Activated B cell treated with CpG ODN at 0.5 μM for 24 hours (primary cell): ENCODE measurements around the gene KLHL29. TPM values are rescaled to one million over a fixed set of nuclear protein-coding genes. Genes with fewer than 3 reads are reported as not detected.

Experiments
- ATAC-seq: fragments of 200-7000 bp; cut with Tn5 transposase; one replicate; pipeline ENCODE4 v1.10.0; 2021; ENCODE audit warnings: low read depth, mild to moderate bottlenecking, moderate library complexity
- CTCF ChIA-PET: fragments of 350-600 bp; sonication (Branson Sonifier 250); formaldehyde crosslinking; loops from one replicate; lab custom pipeline; 2021; ENCODE audit warnings: antibody characterized with exemption; lab: Charles Lee
- POLR2A ChIA-PET: fragments of 350-600 bp; sonication (Branson Sonifier 250); formaldehyde crosslinking; loops from one replicate; lab custom pipeline; 2021; ENCODE audit warnings: antibody characterized with exemption; lab: Charles Lee
- DNase-seq: peaks from one replicate; pipeline ENCODE4 v3.0.0; 2022
- H3K27ac Mint-ChIP-seq: one replicate; pipeline ENCODE4 v1.8.0; 2020; ENCODE audit warnings: mixed read lengths
- H3K27me3 Mint-ChIP-seq: one replicate; pipeline ENCODE4 v1.8.0; 2021; ENCODE audit warnings: mixed read lengths
- H3K36me3 Mint-ChIP-seq: one replicate; pipeline ENCODE4 v1.8.0; 2021; ENCODE audit warnings: low read depth, mixed read lengths
- H3K4me1 Mint-ChIP-seq: one replicate; pipeline ENCODE4 v1.8.0; 2021; ENCODE audit warnings: mixed read lengths
- H3K4me3 Mint-ChIP-seq: one replicate; pipeline ENCODE4 v1.8.0; 2020; ENCODE audit warnings: mild to moderate bottlenecking, mixed read lengths
- H3K9me3 Mint-ChIP-seq: one replicate; pipeline ENCODE4 v1.8.0; 2020; ENCODE audit warnings: mixed read lengths
- CTCF ChIP-seq: fragments of 200-600 bp; IDR thresholded peaks from one replicate; pipeline ENCODE4 v1.8.0; 2022; ENCODE audit warnings: antibody characterized with exemption, mild to moderate bottlenecking
- intact Hi-C: fragments of 100-400 bp; cut with micrococcal nuclease; formaldehyde crosslinking; loops from one replicate; pipeline ENCODE4 v1.15.1; 2024
- total RNA-seq: library from RNA; stranded (reverse); gene quantifications from 2 replicates; pipeline ENCODE4 v1.2.3, GENCODE V29; 2022

KLHL29 gene
- total RNA-seq, 1 donor from 2014 or later, result 2.5 TPM

DNA sequence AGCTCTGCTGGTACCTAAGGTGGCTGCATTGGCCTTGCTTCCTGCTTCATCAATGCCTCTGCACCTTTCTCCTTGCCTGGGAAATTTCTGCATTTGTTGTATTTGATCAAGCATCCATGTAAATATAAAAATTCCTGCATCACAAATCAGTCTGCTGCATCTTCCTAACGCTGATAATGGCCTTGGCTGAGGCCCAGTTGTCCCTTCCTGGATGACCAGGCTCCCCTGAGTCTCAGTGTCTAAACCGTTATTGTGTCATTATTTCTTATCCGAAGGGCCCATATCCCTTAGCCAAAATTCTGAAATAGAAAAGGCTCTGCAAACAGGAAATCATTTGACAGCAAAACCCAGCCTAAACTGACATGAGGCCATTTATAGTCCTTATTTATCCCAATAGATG, 62.4 kb downstream of the KLHL29 start:
- no peak for DNase-seq
- peaks cover 18% of the 10 kb centered on the region for H3K4me1 Mint-ChIP-seq
- ATAC-seq, result no peak

GRCh38 chr2:23448906-23449305, 63.9 kb downstream of the KLHL29 start:
- ATAC-seq, result no peak
- ChIA-PET CTCF (no interaction called here), POLR2A (no interaction called here)
- Mint-ChIP-seq H3K9me3 (no peaks in the 10 kb centered on the region), H3K36me3 (no peaks in the 10 kb centered on the region), H3K4me3 (peak overlapping the region; percentile 13), H3K27ac (no peak overlapping the region), H3K4me1 (peaks cover 22% of the 10 kb centered on the region), H3K27me3 (no peaks in the 10 kb centered on the region)
- intact Hi-C loops, result no loop called here
- no peak for DNase-seq
- TF ChIP-seq CTCF, result no peak

More for the DNA sequence above, 62.4 kb downstream of the KLHL29 start:
- Mint-ChIP-seq H3K36me3 (no peaks in the 10 kb centered on the region), H3K27ac (no peak overlapping the region), H3K27me3 (no peaks in the 10 kb centered on the region), H3K9me3 (no peaks in the 10 kb centered on the region), H3K4me3 (no peak overlapping the region)
- ChIA-PET CTCF (no interaction called here), POLR2A (no interaction called here)
- no peak for TF ChIP-seq CTCF
- intact Hi-C loops, result no loop called here

- H3K36me3 Mint-ChIP-seq, result no peaks in the 10 kb centered on the region
- H3K9me3 Mint-ChIP-seq, result no peaks in the 10 kb centered on the region
These were observed 64.4 kb downstream of the KLHL29 start for GRCh38 chr2:23449413-23449812.

DNA sequence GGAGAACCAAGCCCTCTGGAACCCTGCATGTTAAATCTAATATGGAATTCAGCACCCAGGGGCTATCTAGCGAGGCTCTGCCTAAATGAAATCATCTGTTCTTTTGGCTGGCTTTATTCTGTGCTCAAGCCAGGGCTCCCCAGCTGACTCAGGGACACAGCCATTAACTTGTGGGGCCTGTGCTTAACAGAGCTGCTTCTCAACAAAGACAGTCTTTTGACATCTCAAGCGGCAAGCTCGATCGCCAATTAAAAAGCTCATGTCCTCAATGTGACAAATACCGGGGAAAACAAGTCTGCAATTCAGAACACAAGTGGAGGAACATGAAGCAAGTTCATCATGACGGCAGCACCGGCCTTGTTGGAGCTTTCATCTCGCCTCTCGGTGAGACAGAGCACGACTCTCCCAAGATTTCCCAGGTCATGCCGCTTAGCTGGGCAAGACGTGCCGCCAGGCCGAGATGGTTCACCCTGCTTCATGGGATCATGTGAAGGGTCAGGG, 64.9 kb downstream of the KLHL29 start:
- H3K9me3 Mint-ChIP-seq, result no peaks in the 10 kb centered on the region
- CTCF ChIA-PET, result no interaction called here
- DNase-seq (no peak), ATAC-seq (no peak)
- POLR2A ChIA-PET, result no interaction called here
- no peak overlapping the region for H3K27ac Mint-ChIP-seq
- intact Hi-C loops, result no loop called here
- no peaks in the 10 kb centered on the region for H3K27me3 Mint-ChIP-seq
- no peaks in the 10 kb centered on the region for H3K36me3 Mint-ChIP-seq
- no peak for TF ChIP-seq CTCF
- H3K4me3 Mint-ChIP-seq, result no peak overlapping the region
- peaks cover 26% of the 10 kb centered on the region for H3K4me1 Mint-ChIP-seq

More at GRCh38 chr2:23449413-23449812, 64.4 kb downstream of the KLHL29 start:
- H3K4me3 Mint-ChIP-seq, result peak overlapping the region; percentile 13
- no peak for TF ChIP-seq CTCF
- CTCF ChIA-PET, result no interaction called here
- H3K27ac Mint-ChIP-seq, result no peak overlapping the region
- no peaks in the 10 kb centered on the region for H3K27me3 Mint-ChIP-seq
- ATAC-seq (peak; percentile 31), DNase-seq (no peak)
- intact Hi-C loops, result no loop called here
- POLR2A ChIA-PET, result no interaction called here
- H3K4me1 Mint-ChIP-seq, result peaks cover 23% of the 10 kb centered on the region

GRCh38 chr2:23452372-23452771, 67.4 kb downstream of the KLHL29 start:
- H3K36me3 Mint-ChIP-seq, result no peaks in the 10 kb centered on the region
- H3K9me3 Mint-ChIP-seq, result no peaks in the 10 kb centered on the region
- CTCF ChIA-PET, result no interaction called here
- DNase-seq (no peak), ATAC-seq (no peak)
- POLR2A ChIA-PET, result no interaction called here
- no peak for TF ChIP-seq CTCF
- H3K4me1 Mint-ChIP-seq, result peaks cover 26% of the 10 kb centered on the region
- intact Hi-C loops, result no loop called here
- H3K27me3 Mint-ChIP-seq, result no peaks in the 10 kb centered on the region
- no peak overlapping the region for H3K27ac Mint-ChIP-seq
- H3K4me3 Mint-ChIP-seq, result no peak overlapping the region
